Measurements from ENCODE around the gene ETHE1. TPM values are rescaled to one million over a fixed set of nuclear protein-coding genes. Genes with fewer than 3 reads are reported as not detected.

ETHE1 gene
- total RNA-seq: 28.1 TPM

GRCh38 chr19:43526884-43527859 lies at the start of gene ETHE1:
Gene ETHE1 (minus strand): TSS chr19:43527201. CDS start chr19:43527177, 24 bp downstream.

GRCh38 chr19:43575156-43575950 lies 48.4 kb upstream of the ETHE1 start, which contains the start of the genes PINLYP and XRCC1:
Gene PINLYP (plus strand): TSS chr19:43575801. CDS start chr19:43577192, 1,391 bp downstream.
Gene XRCC1 (minus strand): TSS chr19:43575527. CDS start chr19:43575458, 69 bp downstream.

GRCh38 chr19:43532962-43533545 lies 6.1 kb upstream of the ETHE1 start, which contains the start of gene ZNF575:
Gene ZNF575 (plus strand): TSS chr19:43533188. CDS start chr19:43534423, 1,235 bp downstream.

GRCh38 chr19:43504426-43505185 lies 22.4 kb downstream of the ETHE1 start, which contains the start of gene PHLDB3:
Gene PHLDB3 (minus strand): TSS chr19:43504746. CDS start chr19:43504118, 628 bp downstream.

GRCh38 chr19:43465468-43466120 lies 61.4 kb downstream of the ETHE1 start, which contains the start of gene LYPD3:
Gene LYPD3 (minus strand): TSS chr19:43465608. CDS start chr19:43465571, 37 bp downstream.

Other genes with a start within 250 kb of the ETHE1 start
- 29.0 TPM for gene CD177, start 173.5 kb downstream of the ETHE1 start, total RNA-seq
- gene TEX101, start 112.3 kb downstream of the ETHE1 start, total RNA-seq: not detected
- 0.70 TPM for gene LYPD3, start 61.6 kb downstream of the ETHE1 start, total RNA-seq
- gene PHLDB3, start 22.5 kb downstream of the ETHE1 start, total RNA-seq: 22.1 TPM
- gene ZNF575, start 6.0 kb upstream of the ETHE1 start, total RNA-seq: 1.8 TPM
- gene XRCC1, start 48.3 kb upstream of the ETHE1 start, total RNA-seq: 22.9 TPM
- 9.5 TPM for gene PINLYP, start 48.6 kb upstream of the ETHE1 start, total RNA-seq
- 33.1 TPM for gene IRGQ, start 68.9 kb upstream of the ETHE1 start, total RNA-seq
- 9.4 TPM for gene ZNF576, start 69.4 kb upstream of the ETHE1 start, total RNA-seq
- 0.06 TPM for gene SRRM5, start 84.9 kb upstream of the ETHE1 start, total RNA-seq
- gene ZNF428, start 92.4 kb upstream of the ETHE1 start, total RNA-seq: 90.2 TPM
- gene CADM4, start 112.6 kb upstream of the ETHE1 start, total RNA-seq: 24.4 TPM
- gene PLAUR, start 143.0 kb upstream of the ETHE1 start, total RNA-seq: 16.9 TPM
- not detected for gene IRGC, start 188.9 kb upstream of the ETHE1 start, total RNA-seq
- 23.2 TPM for gene SMG9, start 227.8 kb upstream of the ETHE1 start, total RNA-seq